HG02610 (cell line): ENCODE data around the gene SH3TC2.

Experiments
- ATAC-seq: cut with Tn5 transposase; IDR thresholded peaks from one replicate; pipeline ENCODE4 v1.9.1; 2021; ENCODE audit warnings: mild to moderate bottlenecking, moderate library complexity; ENCODE audit not compliant: unreplicated experiment

SH3TC2 gene

DNA sequence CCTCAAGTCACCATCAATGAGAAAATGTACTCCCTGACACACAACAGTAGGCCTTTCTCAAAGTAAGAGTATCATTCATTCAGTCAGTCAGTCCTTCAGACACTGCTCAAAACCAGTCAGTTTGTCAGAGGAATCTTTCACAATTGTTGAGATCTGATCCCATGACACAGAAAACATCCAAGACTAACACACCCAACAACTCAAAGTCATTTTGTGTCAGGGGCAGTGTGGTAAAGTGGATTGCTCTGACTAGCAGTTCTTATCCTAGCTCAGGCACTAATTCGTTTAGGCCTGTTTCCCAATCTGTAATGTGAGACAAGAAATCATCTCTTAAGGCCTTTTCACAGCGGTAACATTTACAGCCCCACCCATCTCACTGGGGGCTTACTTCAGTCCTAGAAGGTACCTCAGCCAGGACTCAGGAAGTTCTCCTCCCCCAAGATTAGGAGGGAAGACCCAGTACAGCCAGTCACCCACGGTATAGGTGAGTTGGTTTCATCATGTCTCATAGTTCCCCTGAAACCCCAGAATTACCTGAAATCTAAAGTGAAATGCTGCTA, 31.9 kb downstream of the SH3TC2 start:
- ATAC-seq, result no peak

GRCh38 chr5:149030392-149030791, 32.5 kb downstream of the SH3TC2 start:
- no peak for ATAC-seq

- ATAC-seq, result no peak
These were observed 33.9 kb downstream of the SH3TC2 start for GRCh38 chr5:149028984-149029383.

DNA sequence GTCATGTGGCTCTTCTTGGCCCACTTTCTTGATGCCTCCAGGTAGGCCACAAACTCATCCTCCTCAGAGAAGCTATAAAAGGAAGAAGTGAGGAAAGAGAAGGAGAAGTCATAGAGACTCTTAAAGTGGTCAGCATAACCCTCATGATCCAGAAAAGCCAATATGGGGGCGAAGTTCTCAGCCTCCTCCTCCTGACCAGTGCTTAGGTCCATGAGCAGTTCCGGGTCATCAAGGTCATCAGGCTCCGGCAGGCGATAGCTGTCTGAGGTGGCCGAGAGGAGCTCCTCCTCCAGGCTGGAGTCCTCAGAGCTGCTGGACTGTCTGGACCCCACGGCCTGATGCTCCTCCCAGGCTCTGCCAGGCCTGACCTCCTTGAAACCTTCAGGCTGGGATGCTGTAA, 34.7 kb downstream of the SH3TC2 start:
- no peak for ATAC-seq

GRCh38 chr5:149027636-149028035, 35.2 kb downstream of the SH3TC2 start:
- no peak for ATAC-seq

DNA sequence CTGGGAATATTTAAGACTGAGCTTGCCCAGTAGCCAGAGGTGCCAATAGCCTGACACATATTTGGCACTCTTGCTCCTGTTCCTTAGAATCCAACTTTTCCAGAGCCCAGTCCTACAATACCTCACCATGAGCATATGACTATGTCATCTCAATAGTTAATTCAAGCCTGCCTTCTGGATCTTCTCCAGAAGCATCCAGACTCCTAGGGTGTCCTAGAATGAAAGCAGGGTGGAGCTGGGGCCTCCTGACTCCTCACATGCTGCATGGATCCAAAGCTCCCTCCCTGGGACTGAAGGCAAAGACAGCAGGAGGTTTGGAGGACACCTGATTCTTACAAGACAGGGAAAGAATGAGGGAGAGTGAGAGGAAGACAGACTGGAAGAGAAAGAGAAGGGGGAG, 37.9 kb downstream of the SH3TC2 start:
- ATAC-seq, result no peak

DNA sequence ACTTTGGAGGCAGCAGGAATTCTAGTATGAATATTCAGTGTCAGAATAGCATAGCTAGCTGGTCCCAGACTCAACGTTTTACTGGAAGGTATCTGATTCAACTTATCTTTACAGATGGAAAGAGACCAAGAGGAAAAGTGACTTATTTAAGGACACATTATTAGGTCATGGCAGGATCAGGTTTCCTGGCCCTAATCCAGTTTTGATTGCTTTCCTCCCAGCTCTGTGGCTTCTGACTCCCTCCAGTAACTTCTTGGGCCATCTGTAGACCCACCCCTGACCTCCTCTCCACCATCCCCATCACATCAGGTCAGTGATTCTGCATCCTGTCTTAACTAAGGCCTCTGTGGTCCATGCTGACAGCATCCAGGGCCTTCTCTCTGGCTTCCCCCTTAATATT, 38.4 kb downstream of the SH3TC2 start:
- ATAC-seq, result no peak

DNA sequence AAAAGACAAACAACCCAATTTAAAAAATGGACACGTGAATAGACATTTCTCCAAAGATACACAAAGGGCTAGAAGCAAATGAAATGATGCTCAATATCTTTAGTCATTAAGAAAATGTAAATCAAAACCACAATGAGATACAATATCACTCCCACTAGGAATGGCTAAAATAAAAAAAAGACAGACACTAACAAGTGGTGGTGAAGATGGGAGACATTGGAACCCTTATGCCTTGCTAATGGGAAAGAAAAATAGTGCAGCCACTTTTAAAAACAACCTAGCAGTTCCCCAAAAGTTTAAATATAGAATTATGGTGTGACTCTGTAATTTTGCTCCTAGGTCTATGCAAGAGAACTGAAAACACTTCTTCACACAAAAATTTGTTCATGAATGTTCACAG, 40.7 kb downstream of the SH3TC2 start:
- no peak for ATAC-seq

DNA sequence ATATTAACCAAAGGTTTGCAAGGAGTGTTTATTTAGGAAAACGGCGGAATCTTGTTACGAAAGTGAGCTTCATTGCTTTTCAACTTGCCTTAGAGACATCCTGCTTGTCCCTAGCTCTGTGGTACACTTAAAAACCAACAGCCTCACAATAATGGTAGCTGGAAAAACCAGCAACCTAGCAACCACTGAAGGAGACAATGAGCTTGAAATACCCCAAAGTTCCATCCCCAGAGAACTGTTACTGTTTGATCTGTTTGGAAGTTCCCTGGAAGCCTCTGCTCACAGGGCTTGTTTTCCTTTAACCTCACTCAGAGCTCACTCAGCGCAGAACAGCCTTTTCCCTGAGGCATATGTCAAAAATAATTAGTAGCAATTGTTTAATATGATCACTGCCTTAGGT, 43.2 kb downstream of the SH3TC2 start:
- ATAC-seq, result no peak

DNA sequence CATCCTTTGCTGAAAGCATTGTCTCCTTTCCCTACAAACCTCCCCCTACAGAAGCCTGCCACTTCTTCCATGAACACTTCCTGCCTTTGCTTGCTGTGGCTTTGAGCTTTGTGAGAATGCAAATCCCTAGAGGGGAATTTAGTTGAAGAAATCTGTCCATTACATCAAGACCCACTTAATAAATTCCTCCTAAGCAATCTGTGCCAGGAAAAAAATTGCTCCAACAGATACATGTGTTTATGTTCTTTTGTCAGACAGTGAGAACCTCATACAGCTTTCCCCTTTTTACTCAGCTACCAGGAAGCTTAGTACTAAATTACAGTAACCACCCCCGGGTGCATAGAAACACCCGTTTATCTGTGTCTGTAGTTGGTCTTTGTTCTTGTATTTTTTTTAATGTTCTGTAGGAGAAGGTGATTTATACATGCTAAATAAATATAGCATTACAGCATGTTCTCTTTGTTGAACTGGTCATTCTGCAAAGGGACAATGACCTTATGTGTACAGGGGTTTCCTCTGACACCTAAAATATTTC, 43.9 kb downstream of the SH3TC2 start:
- ATAC-seq, result no peak

DNA sequence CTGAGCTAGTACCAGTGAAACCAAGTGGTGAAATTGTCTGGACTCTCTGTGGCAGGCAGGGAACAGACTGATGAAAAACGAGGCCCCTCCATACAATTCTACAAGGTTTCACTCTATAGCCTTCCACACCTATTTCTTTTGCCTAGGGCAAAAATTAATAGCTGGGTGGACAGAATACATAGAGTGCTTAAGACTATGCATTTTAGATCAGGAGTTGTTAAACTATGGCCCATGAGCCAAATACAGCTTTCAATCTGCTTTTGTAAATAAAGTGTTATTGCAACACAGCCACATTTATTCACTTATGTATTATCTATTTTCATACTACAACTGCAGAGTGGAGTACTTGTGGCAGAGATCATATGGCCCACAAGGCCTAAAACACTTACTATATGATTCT, 45.2 kb downstream of the SH3TC2 start:
- ATAC-seq, result no peak

DNA sequence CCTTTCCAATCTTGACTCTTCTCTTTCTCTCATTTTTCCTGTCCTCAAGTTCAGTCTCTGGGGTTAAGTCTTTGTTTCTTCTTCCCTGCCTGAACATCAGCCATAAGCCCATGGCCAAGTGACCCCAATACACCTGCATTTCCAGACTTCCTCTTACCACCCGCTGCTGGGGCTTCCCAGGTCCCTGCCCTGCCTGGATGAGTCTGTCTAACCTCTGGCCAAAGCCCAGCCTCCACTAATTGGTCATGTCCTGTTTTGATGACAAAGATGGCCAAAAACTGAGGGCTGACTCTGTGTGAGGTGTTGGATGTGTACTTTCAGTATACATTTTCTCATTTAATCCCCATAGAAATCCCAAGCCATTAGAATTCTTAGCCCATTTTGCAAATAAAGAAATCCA, 47.3 kb downstream of the SH3TC2 start:
- ATAC-seq, result no peak

GRCh38 chr5:149015126-149015525, 47.7 kb downstream of the SH3TC2 start:
- no peak for ATAC-seq

GRCh38 chr5:149014571-149015031, 48.3 kb downstream of the SH3TC2 start:
- no peak for ATAC-seq

- ATAC-seq, result no peak
These were observed 49.1 kb downstream of the SH3TC2 start for GRCh38 chr5:149013796-149014195.

DNA sequence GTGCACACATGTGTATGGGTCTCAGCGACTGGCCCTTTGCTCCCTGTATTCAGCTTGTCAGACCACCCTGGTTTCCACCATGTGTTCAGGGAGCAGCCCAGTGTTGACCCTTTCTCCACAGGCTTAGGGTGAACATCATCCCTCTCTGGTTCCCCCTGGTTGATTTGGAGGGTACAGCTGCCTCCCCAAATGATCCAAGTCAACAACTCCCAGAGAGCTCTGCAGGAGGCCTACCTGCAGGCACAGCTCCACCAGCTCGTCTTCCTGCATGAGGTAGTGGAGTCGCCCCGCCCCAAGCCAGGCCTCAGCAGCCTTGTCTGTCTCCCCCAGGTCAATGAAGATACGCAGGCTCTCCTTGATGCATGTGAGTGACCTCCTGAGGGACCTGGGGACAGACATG, 50.5 kb downstream of the SH3TC2 start:
- ATAC-seq, result no peak

- ATAC-seq, result no peak
These were observed 51.1 kb downstream of the SH3TC2 start for GRCh38 chr5:149011728-149012127.

DNA sequence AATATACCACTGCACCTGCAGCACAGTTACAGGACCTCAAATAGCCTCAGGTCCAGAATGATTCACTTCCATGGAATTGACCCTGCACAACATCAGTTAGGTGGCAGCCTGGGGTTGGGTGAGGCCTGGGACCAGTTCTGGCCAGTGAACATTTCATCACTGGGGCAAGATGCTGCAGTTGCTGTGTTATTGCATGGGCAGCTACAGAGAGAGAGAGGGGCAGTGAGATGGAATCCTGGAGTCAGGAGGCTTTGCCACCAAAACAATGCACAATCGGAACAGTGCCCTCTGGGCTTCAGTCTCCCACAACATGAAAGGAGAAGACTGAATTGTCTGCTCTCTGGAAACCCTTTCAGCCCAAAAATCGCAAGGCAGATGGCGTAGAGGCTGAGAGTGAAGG, 51.8 kb downstream of the SH3TC2 start:
- ATAC-seq, result no peak

GRCh38 chr5:149007174-149007573, 55.7 kb downstream of the SH3TC2 start:
- no peak for ATAC-seq

GRCh38 chr5:149006426-149006825, 56.4 kb downstream of the SH3TC2 start:
- ATAC-seq, result no peak

DNA sequence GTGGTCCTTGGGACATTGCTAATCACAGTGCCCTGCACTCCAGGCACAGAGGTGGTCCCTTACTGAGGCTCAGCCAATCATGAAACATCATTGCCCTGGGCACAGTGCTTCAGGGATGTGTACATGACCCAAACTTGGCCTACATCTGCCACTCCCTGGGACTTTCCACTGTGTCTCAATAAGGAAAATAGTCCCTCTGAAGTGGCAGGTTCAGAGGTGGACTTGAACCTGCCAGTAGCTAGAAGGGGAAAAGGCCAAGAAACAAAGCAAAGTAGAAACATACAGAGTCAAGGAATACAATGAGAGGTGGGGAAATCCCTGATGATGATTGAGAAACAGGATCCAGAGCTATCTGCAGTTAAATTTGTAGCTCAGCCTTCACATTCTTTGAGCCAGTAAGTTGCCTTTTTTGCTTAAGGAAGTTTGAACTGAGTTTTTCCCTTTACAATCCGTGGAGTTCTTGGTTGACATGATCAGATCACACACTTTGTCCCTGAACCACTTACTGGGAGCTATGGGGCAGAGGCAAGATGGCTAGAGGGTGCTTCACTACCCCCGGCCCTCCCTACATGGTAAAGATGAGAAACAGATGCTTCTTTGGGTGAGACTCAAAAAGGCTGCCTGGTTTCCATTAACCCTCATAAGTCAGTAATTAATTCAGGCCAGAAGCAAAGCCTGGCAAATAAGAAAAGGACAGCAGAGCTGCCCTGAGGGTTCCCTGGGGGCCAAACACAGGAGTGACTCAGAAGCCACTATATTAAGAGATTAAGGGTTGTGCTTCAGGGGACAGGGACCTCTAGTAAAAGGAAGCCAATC, 57.6 kb downstream of the SH3TC2 start:
- ATAC-seq, result no peak

DNA sequence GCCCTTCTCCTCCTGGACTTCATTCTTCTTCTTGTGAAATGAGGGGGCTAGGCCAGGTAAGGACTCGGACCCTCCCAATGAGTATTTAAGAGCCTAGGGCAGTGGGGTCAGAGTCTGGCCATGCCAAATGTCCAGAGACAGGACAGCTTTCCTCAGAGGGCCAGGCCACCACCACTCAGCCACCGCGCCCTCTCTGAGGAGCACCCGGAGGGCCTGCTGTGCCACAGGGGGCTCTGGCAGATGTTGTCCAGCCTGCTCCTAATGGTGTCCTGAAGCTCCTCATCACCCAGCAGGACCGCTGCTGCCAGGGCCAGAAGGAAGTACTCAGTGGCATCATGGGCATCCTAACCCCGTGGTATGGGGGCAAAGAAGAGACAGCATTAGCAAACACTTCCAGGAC, 58.3 kb downstream of the SH3TC2 start:
- no peak for ATAC-seq
